H1 (cell line): Measurements from ENCODE around the gene ATG9B. TPM values are rescaled to one million over a fixed set of nuclear protein-coding genes. Genes with fewer than 3 reads are reported as not detected.

ENCODE experiments used
- CTCF ChIA-PET: fragments of 300-600 bp; sonication (Branson Sonifier 250); formaldehyde crosslinking; loops from one replicate; lab custom pipeline; 2021; ENCODE audit not compliant: partially characterized antibody; lab: Charles Lee
- POLR2A ChIA-PET: fragments of 300-600 bp; sonication (Branson Sonifier 250); formaldehyde crosslinking; loops from one replicate; lab custom pipeline; 2021; ENCODE audit warnings: inconsistent platforms; ENCODE audit not compliant: partially characterized antibody; lab: Charles Lee
- DNase-seq, 2 experiments: peaks; one replicate each; pipeline versions ENCODE4 v3.0.0 to v3.0.0-alpha.2; 2010 to 2022; ENCODE audit warnings: low spot score in 2 of 2, low read depth in 1 of 2, mixed read lengths in 1 of 2
- FAIRE-seq: peaks from 2 replicates; lab custom pipeline; 2011; peaks lifted over from hg19 to GRCh38; lab: Jason Lieb, UNC
- H2AFZ ChIP-seq: 2 replicates; pipeline ENCODE4 v1.8.1; 2012; ENCODE audit warnings: low read length, inconsistent platforms
- H2AK5ac ChIP-seq: 2 replicates; pipeline ENCODE4 v1.6.1; 2013; ENCODE audit warnings: low read depth, low read length
- H2BK120ac ChIP-seq: replicated peaks from 2 replicates; pipeline ENCODE3; 2013; ENCODE audit warnings: low read depth, low read length, inconsistent platforms
- H2BK12ac ChIP-seq: 2 replicates; pipeline ENCODE4 v1.6.1; 2013; ENCODE audit warnings: low read depth, low read length
- H2BK15ac ChIP-seq: 2 replicates; pipeline ENCODE4 v1.6.1; 2013; ENCODE audit warnings: low read length
- H2BK20ac ChIP-seq: 2 replicates; pipeline ENCODE4 v1.6.1; 2013; ENCODE audit warnings: low read length
- H2BK5ac ChIP-seq: 2 replicates; pipeline ENCODE4 v1.6.1; 2013; ENCODE audit warnings: low read depth, low read length
- H3K14ac ChIP-seq: 2 replicates; pipeline ENCODE4 v1.6.1; 2013; ENCODE audit warnings: inconsistent platforms; ENCODE audit not compliant: insufficient read length
- H3K18ac ChIP-seq: 2 replicates; pipeline ENCODE4 v1.6.1; 2013; ENCODE audit warnings: low read length; ENCODE audit errors: extremely low read depth
- H3K23ac ChIP-seq: 2 replicates; pipeline ENCODE4 v1.6.1; 2013; ENCODE audit warnings: inconsistent platforms; ENCODE audit not compliant: insufficient read length
- H3K23me2 ChIP-seq: 2 replicates; pipeline ENCODE4 v1.6.1; 2013; ENCODE audit warnings: low read depth, low read length
- H3K27ac ChIP-seq: 2 replicates; pipeline ENCODE4 v1.6.1; 2011; ENCODE audit warnings: low read depth, low read length, inconsistent platforms
- H3K27me3 ChIP-seq, 4 experiments: replicated peaks in 1 of 4; 1 replicate in 1 of 4; 2 replicates in 3 of 4; pipeline versions ENCODE4 v1.6.1 to v1.8.1; 2011 to 2013; ENCODE audit warnings: low read length in 3 of 4, mild to moderate bottlenecking in 3 of 4, inconsistent platforms in 2 of 4, mixed read lengths in 2 of 4, moderate library complexity in 1 of 4; ENCODE audit not compliant: control insufficient read depth in 3 of 4, insufficient read depth in 3 of 4; ENCODE audit errors: extremely low read depth in 1 of 4
- H3K36me3 ChIP-seq, 4 experiments: 2 replicates each; pipeline versions ENCODE4 v1.6.1 to v1.8.1; 2011 to 2013; ENCODE audit warnings: mild to moderate bottlenecking in 4 of 4, low read length in 3 of 4, moderate library complexity in 2 of 4, control low read depth in 1 of 4, inconsistent platforms in 1 of 4; ENCODE audit not compliant: insufficient read depth in 4 of 4, control insufficient read depth in 2 of 4
- H3K4ac ChIP-seq: replicated peaks from 2 replicates; pipeline ENCODE3; 2013; ENCODE audit warnings: low read length, low read depth, mixed read lengths, inconsistent platforms; ENCODE audit not compliant: insufficient read length
- H3K4me1 ChIP-seq, 4 experiments: replicated peaks in 1 of 4; 1 replicate in 1 of 4; 2 replicates in 3 of 4; pipeline versions ENCODE4 v1.6.1 to v1.8.1; 2011 to 2013; ENCODE audit warnings: low read length in 3 of 4, inconsistent platforms in 2 of 4, mixed read lengths in 1 of 4; ENCODE audit not compliant: insufficient read depth in 4 of 4, control insufficient read depth in 3 of 4
- H3K4me2 ChIP-seq, 2 experiments: 2 replicates each; pipeline versions ENCODE4 v1.6.1 to v1.8.1; 2011 to 2013; ENCODE audit warnings: low read depth in 2 of 2, low read length in 2 of 2, control low read depth in 1 of 2, inconsistent platforms in 1 of 2, mild to moderate bottlenecking in 1 of 2; ENCODE audit not compliant: insufficient read depth in 1 of 2
- H3K4me3 ChIP-seq, 4 experiments: fragments of 200-600, 300-600 bp in 1 of 4; sonication (generic), shearing (Covaris generic), sonication (Bioruptor Twin) in 1 of 4; 2 replicates each; pipeline versions ENCODE4 v1.5.1 to v1.8.1; 2011 to 2016; ENCODE audit warnings: low read length in 4 of 4, low read depth in 3 of 4, control low read depth in 2 of 4, inconsistent platforms in 2 of 4, mild to moderate bottlenecking in 2 of 4, mixed read lengths in 1 of 4, moderate library complexity in 1 of 4; ENCODE audit not compliant: insufficient read depth in 2 of 4; ENCODE audit errors: extremely low read depth in 1 of 4
- H3K56ac ChIP-seq: replicated peaks from 2 replicates; pipeline ENCODE3; 2013; ENCODE audit warnings: low read depth, mild to moderate bottlenecking, mixed read lengths, low read length, inconsistent platforms; ENCODE audit not compliant: insufficient read length
- H3K79me1 ChIP-seq: 2 replicates; pipeline ENCODE4 v1.6.1; 2013; ENCODE audit warnings: low read depth, low read length, control low read depth
- H3K79me2 ChIP-seq, 2 experiments: 2 replicates each; pipeline versions ENCODE4 v1.6.1 to v1.8.1; 2012 to 2013; ENCODE audit warnings: low read length in 2 of 2, mild to moderate bottlenecking in 2 of 2, inconsistent platforms in 1 of 2; ENCODE audit not compliant: insufficient read depth in 2 of 2, control insufficient read depth in 1 of 2
- H3K9ac ChIP-seq, 4 experiments: replicated peaks in 1 of 4; 1 replicate in 1 of 4; 2 replicates in 3 of 4; pipeline versions ENCODE4 v1.6.1 to v1.8.1; 2011 to 2013; ENCODE audit warnings: low read depth in 3 of 4, low read length in 3 of 4, control low read depth in 2 of 4, mild to moderate bottlenecking in 2 of 4, moderate library complexity in 2 of 4, inconsistent platforms in 1 of 4; ENCODE audit errors: extremely low read depth in 1 of 4
- H3K9me3 ChIP-seq, 2 experiments: 2 replicates each; pipeline versions ENCODE4 v1.6.1 to v1.8.1; 2012 to 2013; ENCODE audit warnings: mild to moderate bottlenecking in 2 of 2, moderate library complexity in 2 of 2, control low read depth in 1 of 2, inconsistent platforms in 1 of 2, low read depth in 1 of 2, low read length in 1 of 2, mixed read lengths in 1 of 2; ENCODE audit not compliant: insufficient read depth in 2 of 2
- H4K20me1 ChIP-seq, 2 experiments: replicated peaks in 1 of 2; 2 replicates each; pipeline versions ENCODE3 to v1.8.1; 2011 to 2013; ENCODE audit warnings: inconsistent platforms in 2 of 2, low read length in 2 of 2, mild to moderate bottlenecking in 1 of 2; ENCODE audit not compliant: insufficient read depth in 2 of 2, control insufficient read depth in 1 of 2
- H4K5ac ChIP-seq: 2 replicates; pipeline ENCODE4 v1.6.1; 2013; ENCODE audit warnings: low read length, low read depth, mixed read lengths, inconsistent platforms; ENCODE audit not compliant: insufficient read length
- H4K8ac ChIP-seq: 2 replicates; pipeline ENCODE4 v1.8.0; 2013; ENCODE audit warnings: mild to moderate bottlenecking, moderate library complexity, low read length, inconsistent platforms; ENCODE audit not compliant: insufficient read depth; ENCODE audit errors: extremely low read depth
- H4K91ac ChIP-seq: replicated peaks from 2 replicates; pipeline ENCODE3; 2013; ENCODE audit warnings: low read length, mixed read lengths, inconsistent platforms; ENCODE audit not compliant: insufficient read length
- BACH1 ChIP-seq: IDR thresholded peaks from 2 replicates; pipeline ENCODE4 v1.6.1; 2012; ENCODE audit warnings: low read length, improper control_type of control experiment
- CBX8 ChIP-seq: fragments of 300-800, 300-1000 bp; sonication (generic); IDR thresholded peaks from 2 replicates; pipeline ENCODE4 v1.7.1; 2016; ENCODE audit warnings: low read depth, low read length, borderline replicate concordance
- EP300 ChIP-seq, 2 experiments: IDR thresholded peaks; 1 replicate in 1 of 2; 2 replicates in 1 of 2; pipeline ENCODE4 v1.6.1; 2011 to 2012; ENCODE audit warnings: low read depth in 2 of 2, low read length in 2 of 2, mild to moderate bottlenecking in 2 of 2, borderline replicate concordance in 1 of 2, inconsistent platforms in 1 of 2, moderate library complexity in 1 of 2
- GTF2F1 ChIP-seq: IDR thresholded peaks from 2 replicates; pipeline ENCODE4 v1.6.1; 2012; ENCODE audit warnings: low read depth, low read length, improper control_type of control experiment, borderline replicate concordance
- JUN ChIP-seq: IDR thresholded peaks from 2 replicates; pipeline ENCODE4 v1.6.1; 2011; ENCODE audit warnings: low read depth, mild to moderate bottlenecking, improper control_type of control experiment, low read length
- PHF8 ChIP-seq: fragments of 200-600 bp; sonication (generic); conservative IDR thresholded peaks from 2 replicates; pipeline ENCODE4 v1.7.1; 2012; ENCODE audit warnings: low read depth, mild to moderate bottlenecking, inconsistent platforms, low read length, moderate library complexity
- POLR2AphosphoS5 ChIP-seq: IDR thresholded peaks from 2 replicates; pipeline ENCODE4 v1.6.1; 2011; ENCODE audit warnings: low read depth, low read length
- SIN3A ChIP-seq, 2 experiments: IDR thresholded peaks in 1 of 2; conservative IDR thresholded peaks in 1 of 2; 2 replicates each; pipeline ENCODE4 v1.6.1; 2011 to 2012; ENCODE audit warnings: low read length in 2 of 2, improper control_type of control experiment in 1 of 2, low read depth in 1 of 2, mild to moderate bottlenecking in 1 of 2
- SP4 ChIP-seq: IDR thresholded peaks from 2 replicates; pipeline ENCODE4 v1.6.1; 2012; ENCODE audit warnings: low read length, inconsistent platforms
- ZNF274 ChIP-seq: IDR thresholded peaks from 2 replicates; pipeline ENCODE4 v1.7.0; 2012; ENCODE audit warnings: low read length, borderline replicate concordance; ENCODE audit errors: extremely low read depth
- WGBS, 2 experiments: shearing (Covaris generic) in 1 of 2; methylation state at CpG; one replicate each; pipeline versions ENCODE4 v1.1.6 to v1.1.7; 2013 to 2015; ENCODE audit warnings: low lambda C conversion rate in 2 of 2, mixed read lengths in 2 of 2, inconsistent platforms in 1 of 2, low coverage in 1 of 2, missing lambda C conversion rate in 1 of 2; ENCODE audit not compliant: insufficient replicate concordance in 2 of 2, insufficient coverage in 1 of 2, insufficient read length in 1 of 2; ENCODE audit errors: extremely low coverage in 1 of 2, missing lambda C conversion rate in 1 of 2; 5-methylcytosine and 5-hydroxymethylcytosine counted together
- polyA plus RNA-seq, 7 experiments: library from polyadenylated mRNA; depleted of rRNA in 3 of 7; stranded (reverse) in 5 of 7; unstranded in 2 of 7; fragments of >200 nt in 5 of 7; fragments of 200-250 nt in 2 of 7; gene quantifications; 1 replicate in 5 of 7; 2 replicates in 1 of 7; 4 replicates in 1 of 7; pipeline versions ENCODE4 v1.2.1 to v1.2.3, GENCODE V29; 2011 to 2013; ENCODE audit warnings: missing spikeins in 2 of 7, mixed read lengths in 2 of 7
- total RNA-seq: library from RNA; stranded (reverse); fragmentation: NEBNext Ultra II Directional; extraction: Animal tissue kit (Norgen Biotek cat#: 25700); gene quantifications from 2 replicates; pipeline ENCODE4 v1.2.1, GENCODE V29; 2021
- TF ChIP-seq, protein P1 (sequence below): IDR thresholded peaks from 2 replicates; pipeline ENCODE4 v1.6.1; 2011; ENCODE audit warnings: low read length, improper control_type of control experiment
- TF ChIP-seq, protein P2 (sequence below): IDR thresholded peaks from 2 replicates; pipeline ENCODE4 v1.6.1; 2012; ENCODE audit warnings: inconsistent platforms

ATG9B gene
- total and polyA plus RNA-seq, 2 of the 8 experiments (the other 6 are each of a cell fraction or from before 2014, with no cell fraction given), result 1.4 to 2.3 TPM

DNA sequence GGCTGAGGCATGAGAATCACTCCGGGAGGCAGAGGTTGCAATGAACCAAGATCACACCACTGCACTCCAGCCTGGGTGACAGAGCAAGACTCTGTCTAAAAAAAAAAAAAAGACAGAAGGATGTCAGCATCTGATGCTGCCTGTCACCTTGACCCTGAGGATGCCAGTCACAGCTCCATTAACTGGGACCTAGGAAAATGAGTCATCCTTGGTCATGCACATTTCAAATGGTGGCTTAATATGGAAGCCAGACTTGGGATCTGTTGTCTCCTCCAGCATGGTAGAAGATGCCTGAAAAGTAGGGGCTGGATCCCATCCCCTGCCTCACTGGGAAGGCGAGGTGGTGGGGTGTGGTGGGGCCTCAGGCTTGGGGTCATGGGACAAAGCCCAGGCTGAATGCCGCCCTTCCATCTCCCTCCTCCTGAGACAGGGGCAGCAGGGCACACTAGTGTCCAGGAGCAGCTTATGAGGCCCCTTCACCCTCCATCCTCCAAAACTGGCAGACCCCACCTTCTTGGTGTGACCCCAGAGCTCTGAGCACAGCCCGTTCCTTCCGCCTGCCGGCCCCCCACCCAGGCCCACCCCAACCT, 32.1 kb downstream of the ATG9B start:
- no peak overlapping the region for H4K8ac ChIP-seq
- 87% methylated on average over 5 of the region's 6 CpGs; no CpG with 5 or more reads in 1 of the 2 experiments for WGBS, 2 experiments
- no peak overlapping the region for H4K5ac ChIP-seq
- no peak overlapping the region for H3K27ac ChIP-seq
- no peak overlapping the region for H4K91ac ChIP-seq
- no peak overlapping the region for H2BK20ac ChIP-seq
- no peak overlapping the region for H2BK15ac ChIP-seq
- H3K4ac ChIP-seq, result no peak overlapping the region
- H3K9ac ChIP-seq, result no peak overlapping the region
- peaks cover 4 to 26% (median 20%) of the 10 kb centered on the region in 4 experiments for H3K4me1 ChIP-seq
- H3K14ac ChIP-seq, result no peak overlapping the region
- no peaks in the 10 kb centered on the region for H3K79me1 ChIP-seq
- H3K27me3 ChIP-seq, result no peaks in the 10 kb centered on the region
- DNase-seq (no peak), FAIRE-seq (no peak)
- H3K79me2 ChIP-seq, result no peaks in the 10 kb centered on the region
- H3K23ac ChIP-seq, result no peak overlapping the region
- no peak overlapping the region for H3K56ac ChIP-seq
- H3K4me2 ChIP-seq, result no peak overlapping the region
- no peaks in the 10 kb centered on the region for H3K9me3 ChIP-seq
- ChIA-PET CTCF (interaction anchor here (0.7 to 7.6 kb wide), 10 partner anchors 17 to 137 kb away, joined by 3 to 142 read pairs (median 13); no protein-coding TSS in a partner anchor), POLR2A (interaction anchor here (0.8 to 1.2 kb wide), 3 partner anchors 19 to 176 kb away, joined by 3 to 5 read pairs (median 3); no protein-coding TSS in a partner anchor)
- no peak overlapping the region for H2BK120ac ChIP-seq
- H2BK5ac ChIP-seq, result no peak overlapping the region
- H2AK5ac ChIP-seq, result no peak overlapping the region
- no peak overlapping the region for H3K4me3 ChIP-seq
- H3K36me3 ChIP-seq, result no peaks in the 10 kb centered on the region
- H3K23me2 ChIP-seq, result no peaks in the 10 kb centered on the region
- peak overlapping the region; percentile 18; the same call in 1 of the 2 replicates for H2BK12ac ChIP-seq
- peaks cover 0 to 2% of the 10 kb centered on the region in 2 experiments for H4K20me1 ChIP-seq
- no peak overlapping the region for H2AFZ ChIP-seq
- no peak overlapping the region for H3K18ac ChIP-seq
- TF ChIP-seq CBX8, result no peak
- TF ChIP-seq ZNF274, result no peak
- no peak for TF ChIP-seq EP300 (IDR thresholded peaks at IDR 0.05; ENCODE audit: borderline replicate concordance in 1 of 2, low read depth in 2 of 2, low read length in 2 of 2)
- TF ChIP-seq, protein P1, sequence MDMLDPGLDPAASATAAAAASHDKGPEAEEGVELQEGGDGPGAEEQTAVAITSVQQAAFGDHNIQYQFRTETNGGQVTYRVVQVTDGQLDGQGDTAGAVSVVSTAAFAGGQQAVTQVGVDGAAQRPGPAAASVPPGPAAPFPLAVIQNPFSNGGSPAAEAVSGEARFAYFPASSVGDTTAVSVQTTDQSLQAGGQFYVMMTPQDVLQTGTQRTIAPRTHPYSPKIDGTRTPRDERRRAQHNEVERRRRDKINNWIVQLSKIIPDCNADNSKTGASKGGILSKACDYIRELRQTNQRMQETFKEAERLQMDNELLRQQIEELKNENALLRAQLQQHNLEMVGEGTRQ, result no peak
- no peak for TF ChIP-seq PHF8
- no peak for TF ChIP-seq BACH1
- no peak for TF ChIP-seq JUN
- TF ChIP-seq SIN3A (conservative IDR thresholded peaks at IDR 0.05 in 1 of 2, IDR thresholded peaks at IDR 0.05 in 1 of 2; ENCODE audit: low read depth in 1 of 2, low read length in 2 of 2), result no peak
- TF ChIP-seq, protein P2, sequence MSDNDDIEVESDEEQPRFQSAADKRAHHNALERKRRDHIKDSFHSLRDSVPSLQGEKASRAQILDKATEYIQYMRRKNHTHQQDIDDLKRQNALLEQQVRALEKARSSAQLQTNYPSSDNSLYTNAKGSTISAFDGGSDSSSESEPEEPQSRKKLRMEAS, result no peak
- TF ChIP-seq SP4, result no peak
- TF ChIP-seq POLR2AphosphoS5, result no peak
- no peak for TF ChIP-seq GTF2F1
